GM10847 (cell line): ENCODE data around the gene SSBP4.

ENCODE experiments used
- POLR2A ChIP-seq: IDR thresholded peaks from 2 replicates; pipeline ENCODE4 v1.6.1; 2011; ENCODE audit not compliant: insufficient read length; ENCODE audit errors: extremely low read depth

The SSBP4 gene

GRCh38 chr19:18433735-18434398 is 14.7 kb downstream of the SSBP4 start:
- no peak for TF ChIP-seq POLR2A

GRCh38 chr19:18434411-18435175 is 15.4 kb downstream of the SSBP4 start:
- no peak for TF ChIP-seq POLR2A

- TF ChIP-seq POLR2A, result no peak
Measured at GRCh38 chr19:18435178-18435841, 16.1 kb downstream of the SSBP4 start.

GRCh38 chr19:18435842-18436670 is 16.9 kb downstream of the SSBP4 start:
- TF ChIP-seq POLR2A, result no peak

GRCh38 chr19:18436671-18437490 is 17.7 kb downstream of the SSBP4 start:
- TF ChIP-seq POLR2A, result no peak

GRCh38 chr19:18437491-18438330 is 18.5 kb downstream of the SSBP4 start, which contains the start of gene ISYNA1:
ISYNA1 (minus strand) TSS chr19:18438133; CDS start chr19:18437979, 154 bp downstream.
- TF ChIP-seq POLR2A, result no peak

GRCh38 chr19:18438331-18439024 is 19.3 kb downstream of the SSBP4 start:
- no peak for TF ChIP-seq POLR2A

- no peak for TF ChIP-seq POLR2A
Measured at GRCh38 chr19:18439025-18439909, 20.1 kb downstream of the SSBP4 start.

- no peak for TF ChIP-seq POLR2A
Measured at GRCh38 chr19:18439910-18440237, 20.7 kb downstream of the SSBP4 start.

GRCh38 chr19:18440415-18440877 is 21.2 kb downstream of the SSBP4 start:
- TF ChIP-seq POLR2A, result no peak

- no peak for TF ChIP-seq POLR2A
Measured at GRCh38 chr19:18440936-18441803, 22.0 kb downstream of the SSBP4 start.
